Loucy (cell line): Measurements from ENCODE around the gene CKAP4.

ENCODE experiments used
- CTCF ChIP-seq: fragments of 200-600 bp; sonication (generic); conservative IDR thresholded peaks from 2 replicates; pipeline ENCODE4 v1.5.1; 2014; ENCODE audit warnings: mild to moderate bottlenecking, antibody characterized with exemption, low read length
- EZH2phosphoT487 ChIP-seq: fragments of 200-600 bp; IDR thresholded peaks from 2 replicates; pipeline ENCODE4 v1.6.1; 2018; ENCODE audit warnings: antibody characterized with exemption, mild to moderate bottlenecking, moderate library complexity, borderline replicate concordance

GRCh38 chr12:106228320-106228710 lies 19.5 kb downstream of the CKAP4 start:
- TF ChIP-seq CTCF (no peak), EZH2phosphoT487 (no peak)
